SK-N-SH treated with all-trans-retinoic acid at 6 μM for 48 hours (cell line): ENCODE data around the gene TBKBP1.

Experiments used
- ATAC-seq: fragments of 200-7000 bp; cut with Tn5 transposase; 3 replicates; pipeline ENCODE4 v1.9.1; 2020; ENCODE audit warnings: mild to moderate bottlenecking, moderate library complexity
- ARNTL ChIP-seq: fragments of 450-650 bp; formaldehyde crosslinking; IDR thresholded peaks from 2 replicates; pipeline ENCODE4 v1.5.0; 2020; ENCODE audit warnings: low read depth, mild to moderate bottlenecking, moderate library complexity, borderline replicate concordance
- BACH2 ChIP-seq: fragments of 250-450 bp; sonication (Bioruptor Pico); IDR thresholded peaks from 2 replicates; pipeline ENCODE4 v1.9.0; 2021; ENCODE audit warnings: mild to moderate bottlenecking, borderline replicate concordance
- CREB5 ChIP-seq: fragments of 250-450 bp; sonication (Bioruptor Pico); IDR thresholded peaks from 2 replicates; pipeline ENCODE4 v1.5.1; 2020; ENCODE audit warnings: low read depth, mild to moderate bottlenecking, moderate library complexity
- CSRNP3 ChIP-seq: fragments of 250-450 bp; sonication (Bioruptor Pico); IDR thresholded peaks from 2 replicates; pipeline ENCODE4 v1.5.1; 2021; ENCODE audit warnings: mild to moderate bottlenecking, moderate library complexity
- ESRRG ChIP-seq: fragments of 250-450 bp; sonication (Bioruptor Pico); IDR thresholded peaks from 2 replicates; pipeline ENCODE4 v1.6.1; 2021; ENCODE audit warnings: mild to moderate bottlenecking
- GLIS3 ChIP-seq: fragments of 250-450 bp; sonication (Bioruptor Pico); IDR thresholded peaks from 2 replicates; pipeline ENCODE4 v1.5.0; 2020; ENCODE audit warnings: mild to moderate bottlenecking, moderate library complexity
- ISL1 ChIP-seq: fragments of 250-450 bp; sonication (Bioruptor Pico); IDR thresholded peaks from 2 replicates; pipeline ENCODE4 v2.1.2; 2022; ENCODE audit warnings: mild to moderate bottlenecking, moderate library complexity
- PPARA ChIP-seq: fragments of 250-450 bp; sonication (Bioruptor Pico); IDR thresholded peaks from 2 replicates; pipeline ENCODE4 v1.5.0; 2020; ENCODE audit warnings: mild to moderate bottlenecking, borderline replicate concordance
- RARB ChIP-seq: fragments of 250-450 bp; sonication (Bioruptor Pico); IDR thresholded peaks from 2 replicates; pipeline ENCODE4 v1.8.0; 2021; ENCODE audit warnings: mild to moderate bottlenecking, moderate library complexity
- TCF4 ChIP-seq: fragments of 250-450 bp; sonication (Bioruptor Pico); IDR thresholded peaks from 2 replicates; pipeline ENCODE4 v1.8.0; 2021; ENCODE audit warnings: mild to moderate bottlenecking, moderate library complexity, borderline replicate concordance
- TOX ChIP-seq: fragments of 250-450 bp; sonication (Bioruptor Pico); IDR thresholded peaks from 2 replicates; pipeline ENCODE4 v1.8.0; 2021; ENCODE audit warnings: mild to moderate bottlenecking, moderate library complexity, borderline replicate concordance
- ZC3H10 ChIP-seq: fragments of 250-450 bp; sonication (Bioruptor Pico); IDR thresholded peaks from 2 replicates; pipeline ENCODE4 v1.5.1; 2021; ENCODE audit warnings: mild to moderate bottlenecking, moderate library complexity
- ZFP3 ChIP-seq: fragments of 250-450 bp; sonication (Bioruptor Pico); IDR thresholded peaks from 2 replicates; pipeline ENCODE4 v1.5.0; 2020; ENCODE audit warnings: mild to moderate bottlenecking, moderate library complexity
- ZFP30 ChIP-seq: fragments of 450-650 bp; formaldehyde crosslinking; IDR thresholded peaks from 2 replicates; pipeline ENCODE4 v1.5.0; 2022; ENCODE audit warnings: mild to moderate bottlenecking, moderate library complexity
- ZNF565 ChIP-seq: fragments of 450-650 bp; formaldehyde crosslinking; conservative IDR thresholded peaks from 2 replicates; pipeline ENCODE4 v1.5.0; 2020; ENCODE audit warnings: low read depth, mild to moderate bottlenecking, moderate library complexity
- ZNF8 ChIP-seq: fragments of 450-650 bp; formaldehyde crosslinking; IDR thresholded peaks from 2 replicates; pipeline ENCODE4 v1.5.0; 2020; ENCODE audit warnings: mild to moderate bottlenecking, moderate library complexity
- TF ChIP-seq, protein P1 (sequence below): fragments of 250-450 bp; sonication (Bioruptor Pico); IDR thresholded peaks from 2 replicates; pipeline ENCODE4 v1.5.0; 2020; ENCODE audit warnings: mild to moderate bottlenecking, moderate library complexity
- TF ChIP-seq, protein P2 (sequence below): fragments of 250-450 bp; sonication (Bioruptor Pico); IDR thresholded peaks from 2 replicates; pipeline ENCODE4 v1.8.0; 2020; ENCODE audit warnings: mild to moderate bottlenecking, moderate library complexity, borderline replicate concordance

Gene TBKBP1

DNA sequence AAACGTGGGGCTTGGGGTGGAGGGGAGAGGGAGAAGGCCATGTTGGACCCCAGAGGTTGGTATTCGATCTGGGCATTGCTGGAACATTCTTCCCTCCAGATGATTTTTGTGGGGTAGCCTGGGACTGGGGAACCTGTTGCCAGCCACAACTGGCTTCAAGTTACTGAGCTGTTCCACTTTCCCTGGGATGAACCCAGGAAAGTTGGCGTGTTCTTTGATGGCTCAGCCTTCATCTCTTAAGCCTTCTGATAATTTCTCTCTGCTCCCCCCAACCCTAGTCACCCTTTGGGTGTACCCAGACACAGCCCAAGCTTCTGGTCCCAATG is 41.1 kb downstream of the TBKBP1 start:
- no peak for ATAC-seq
- TF ChIP-seq BACH2 (CRISPR knock-in tag) (no peak), ARNTL (CRISPR knock-in tag) (no peak), CREB5 (CRISPR knock-in tag) (no peak), RARB (no peak), ZFP30 (no peak), ZNF8 (CRISPR knock-in tag) (no peak), TOX (CRISPR knock-in tag) (no peak), PPARA (CRISPR knock-in tag) (no peak), ESRRG (no peak), TCF4 (no peak), GLIS3 (CRISPR knock-in tag) (no peak), ZNF565 (CRISPR knock-in tag) (no peak)
- TF ChIP-seq, protein P1, sequence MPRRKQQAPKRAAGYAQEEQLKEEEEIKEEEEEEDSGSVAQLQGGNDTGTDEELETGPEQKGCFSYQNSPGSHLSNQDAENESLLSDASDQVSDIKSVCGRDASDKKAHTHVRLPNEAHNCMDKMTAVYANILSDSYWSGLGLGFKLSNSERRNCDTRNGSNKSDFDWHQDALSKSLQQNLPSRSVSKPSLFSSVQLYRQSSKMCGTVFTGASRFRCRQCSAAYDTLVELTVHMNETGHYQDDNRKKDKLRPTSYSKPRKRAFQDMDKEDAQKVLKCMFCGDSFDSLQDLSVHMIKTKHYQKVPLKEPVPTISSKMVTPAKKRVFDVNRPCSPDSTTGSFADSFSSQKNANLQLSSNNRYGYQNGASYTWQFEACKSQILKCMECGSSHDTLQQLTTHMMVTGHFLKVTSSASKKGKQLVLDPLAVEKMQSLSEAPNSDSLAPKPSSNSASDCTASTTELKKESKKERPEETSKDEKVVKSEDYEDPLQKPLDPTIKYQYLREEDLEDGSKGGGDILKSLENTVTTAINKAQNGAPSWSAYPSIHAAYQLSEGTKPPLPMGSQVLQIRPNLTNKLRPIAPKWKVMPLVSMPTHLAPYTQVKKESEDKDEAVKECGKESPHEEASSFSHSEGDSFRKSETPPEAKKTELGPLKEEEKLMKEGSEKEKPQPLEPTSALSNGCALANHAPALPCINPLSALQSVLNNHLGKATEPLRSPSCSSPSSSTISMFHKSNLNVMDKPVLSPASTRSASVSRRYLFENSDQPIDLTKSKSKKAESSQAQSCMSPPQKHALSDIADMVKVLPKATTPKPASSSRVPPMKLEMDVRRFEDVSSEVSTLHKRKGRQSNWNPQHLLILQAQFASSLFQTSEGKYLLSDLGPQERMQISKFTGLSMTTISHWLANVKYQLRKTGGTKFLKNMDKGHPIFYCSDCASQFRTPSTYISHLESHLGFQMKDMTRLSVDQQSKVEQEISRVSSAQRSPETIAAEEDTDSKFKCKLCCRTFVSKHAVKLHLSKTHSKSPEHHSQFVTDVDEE (CRISPR knock-in tag) = no peak
- TF ChIP-seq, protein P2, sequence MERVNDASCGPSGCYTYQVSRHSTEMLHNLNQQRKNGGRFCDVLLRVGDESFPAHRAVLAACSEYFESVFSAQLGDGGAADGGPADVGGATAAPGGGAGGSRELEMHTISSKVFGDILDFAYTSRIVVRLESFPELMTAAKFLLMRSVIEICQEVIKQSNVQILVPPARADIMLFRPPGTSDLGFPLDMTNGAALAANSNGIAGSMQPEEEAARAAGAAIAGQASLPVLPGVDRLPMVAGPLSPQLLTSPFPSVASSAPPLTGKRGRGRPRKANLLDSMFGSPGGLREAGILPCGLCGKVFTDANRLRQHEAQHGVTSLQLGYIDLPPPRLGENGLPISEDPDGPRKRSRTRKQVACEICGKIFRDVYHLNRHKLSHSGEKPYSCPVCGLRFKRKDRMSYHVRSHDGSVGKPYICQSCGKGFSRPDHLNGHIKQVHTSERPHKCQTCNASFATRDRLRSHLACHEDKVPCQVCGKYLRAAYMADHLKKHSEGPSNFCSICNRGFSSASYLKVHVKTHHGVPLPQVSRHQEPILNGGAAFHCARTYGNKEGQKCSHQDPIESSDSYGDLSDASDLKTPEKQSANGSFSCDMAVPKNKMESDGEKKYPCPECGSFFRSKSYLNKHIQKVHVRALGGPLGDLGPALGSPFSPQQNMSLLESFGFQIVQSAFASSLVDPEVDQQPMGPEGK = no peak

- TF ChIP-seq ZC3H10 (CRISPR knock-in tag) (no peak), ZNF8 (CRISPR knock-in tag) (no peak), ZFP3 (CRISPR knock-in tag) (no peak), BACH2 (CRISPR knock-in tag) (no peak), CSRNP3 (CRISPR knock-in tag) (no peak), ISL1 (CRISPR knock-in tag) (no peak), RARB (no peak), CREB5 (CRISPR knock-in tag) (no peak), ZNF565 (CRISPR knock-in tag) (no peak), TCF4 (no peak)
- TF ChIP-seq, protein P1 (CRISPR knock-in tag) = no peak
- ATAC-seq = no peak
Measured at GRCh38 chr17:47735536-47736011, 41.6 kb downstream of the TBKBP1 start.
